NOMO-1 (cell line): ENCODE data around the gene UBE2V1.
"Not testable (repeated sequence)": the region's sequence is repeated elsewhere in the genome, so short reads cannot be mapped to it uniquely, and the experiment has no call there.

ENCODE experiments used
- DNase-seq, 2 experiments: peaks; one replicate each; lab custom pipeline; 2025; ENCODE audit not compliant: unreplicated experiment in 2 of 2; lab: John Stamatoyannopoulos, UW

The UBE2V1 gene

GRCh38 chr20:50138120-50138478 is 25.1 kb upstream of the UBE2V1 start:
- DNase-seq, result no peak

DNA sequence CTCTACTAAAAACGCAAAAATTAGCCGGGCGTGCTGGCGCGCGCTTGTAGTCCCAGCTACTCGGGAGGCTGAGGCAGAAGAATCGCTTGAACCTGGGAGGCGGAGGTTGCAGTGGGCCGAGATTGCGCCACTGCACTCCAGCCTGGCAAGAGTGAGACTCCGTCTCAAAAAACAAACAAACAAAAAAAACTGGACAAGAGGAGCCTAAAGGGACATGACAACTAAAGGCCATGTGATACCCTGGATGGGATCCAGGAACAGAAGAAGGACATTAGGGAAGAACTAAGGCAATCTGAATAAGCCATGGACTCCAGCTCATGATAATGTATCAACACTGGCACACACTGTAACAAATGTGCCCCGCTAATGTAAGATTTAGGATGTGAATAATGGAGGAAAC is 24.8 kb upstream of the UBE2V1 start:
- DNase-seq, result not testable (repeated sequence)

- DNase-seq, result no peak
Measured at GRCh38 chr20:50136822-50137599, 24.1 kb upstream of the UBE2V1 start.

GRCh38 chr20:50135157-50135556 is 22.2 kb upstream of the UBE2V1 start:
- not testable (repeated sequence) for DNase-seq

- DNase-seq, result no peak
Measured at GRCh38 chr20:50133474-50134217, 20.7 kb upstream of the UBE2V1 start.

DNA sequence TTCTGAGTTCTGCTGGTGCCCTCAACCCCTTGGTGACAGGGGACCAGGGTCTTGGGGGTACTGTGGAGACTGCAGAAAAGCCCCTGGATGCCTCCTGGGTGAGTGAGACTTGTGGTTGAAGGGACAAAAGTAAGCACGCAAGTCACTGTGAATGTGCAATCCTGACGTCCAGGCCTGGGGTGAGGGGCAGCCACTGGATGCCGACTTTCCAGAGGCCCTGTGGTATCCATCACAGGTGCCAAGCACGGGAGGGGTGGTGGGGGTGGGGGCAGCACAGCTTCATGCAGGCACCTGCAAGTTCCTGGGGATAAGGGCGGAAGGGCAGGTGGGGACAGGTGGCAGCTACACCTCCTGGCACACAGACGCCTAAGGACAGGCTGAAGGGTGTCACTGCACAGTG is 20.1 kb upstream of the UBE2V1 start:
- DNase-seq, result no peak

DNA sequence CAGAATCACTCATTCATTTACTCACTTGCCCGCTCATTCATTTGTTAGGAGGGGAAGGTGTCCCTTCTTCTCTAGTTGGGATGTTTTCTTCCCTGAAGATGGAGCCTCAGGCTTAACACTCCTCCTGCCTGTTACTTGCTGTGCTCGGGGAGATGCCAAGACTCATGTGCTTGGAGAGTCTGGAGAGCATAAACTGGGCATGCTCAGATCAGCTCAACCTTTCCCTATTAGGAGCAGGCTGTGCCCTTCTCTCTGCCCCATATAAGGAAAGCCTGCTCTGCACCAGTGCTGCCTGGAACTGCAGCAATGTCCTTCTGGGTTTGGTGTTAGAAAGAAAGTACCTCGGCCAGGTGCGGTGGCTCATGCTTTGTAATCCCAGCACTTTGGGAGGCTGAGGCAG is 18.0 kb upstream of the UBE2V1 start:
- no peak for DNase-seq

GRCh38 chr20:50130356-50130723 is 17.4 kb upstream of the UBE2V1 start:
- DNase-seq, result no peak

DNA sequence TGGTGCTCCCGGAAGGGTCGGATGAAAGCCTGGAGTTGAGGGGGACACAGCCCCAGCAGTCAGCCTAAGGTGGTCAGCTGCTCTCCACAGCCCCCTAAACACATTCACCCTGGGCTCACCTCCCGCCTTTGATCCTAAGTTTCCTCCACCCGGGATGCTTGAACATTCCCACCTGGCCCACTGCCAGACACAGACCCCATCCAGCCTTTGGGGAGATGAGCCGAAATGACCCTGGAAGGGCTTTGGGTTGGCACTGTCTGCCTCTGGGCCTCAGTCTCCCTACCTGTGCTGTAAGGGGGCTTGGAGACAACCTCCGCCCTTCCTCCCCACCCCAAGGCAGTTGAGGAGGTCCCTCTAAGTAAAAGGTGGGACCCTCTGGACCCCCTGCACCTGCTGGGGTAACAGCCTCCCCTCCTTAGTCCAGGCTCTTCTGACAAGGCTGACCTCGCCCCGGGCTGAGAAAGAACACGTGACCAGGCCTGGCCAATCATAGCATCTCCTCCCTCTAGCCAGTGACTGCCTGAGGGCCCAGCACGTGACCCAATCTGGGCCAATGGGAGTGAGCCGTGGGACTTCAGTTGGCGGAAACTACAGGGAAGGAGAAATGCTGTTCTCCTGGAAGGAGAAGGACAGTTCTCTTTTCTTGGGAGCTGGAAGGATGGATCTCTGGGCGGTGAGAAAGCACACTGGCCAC is 16.9 kb upstream of the UBE2V1 start:
- no peak for DNase-seq

DNA sequence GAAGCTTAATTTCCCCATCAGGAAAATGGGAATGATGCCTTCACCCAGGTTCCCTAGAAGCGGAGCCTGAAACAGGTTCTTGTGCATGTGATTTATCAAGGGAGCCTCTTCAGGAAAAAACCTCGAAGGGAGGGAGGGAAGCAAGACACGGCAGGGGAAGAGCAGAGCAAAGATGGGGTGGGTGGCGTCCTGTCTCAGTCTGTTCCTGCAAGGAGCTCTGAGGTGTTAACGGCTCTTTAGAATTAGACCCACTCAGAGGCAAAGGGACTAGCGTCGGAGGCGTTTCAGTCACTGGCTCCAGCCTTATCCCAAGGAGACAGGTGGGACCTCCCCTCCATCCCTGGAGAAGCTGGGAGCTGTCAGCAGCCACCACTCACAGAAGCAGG is 15.6 kb upstream of the UBE2V1 start:
- no peak for DNase-seq

GRCh38 chr20:50127587-50128519 is 14.9 kb upstream of the UBE2V1 start:
- DNase-seq, result no peak

GRCh38 chr20:50126662-50127061 is 13.7 kb upstream of the UBE2V1 start:
- no peak for DNase-seq

GRCh38 chr20:50125279-50125678 is 12.3 kb upstream of the UBE2V1 start:
- DNase-seq, result no peak

GRCh38 chr20:50124496-50124895 is 11.5 kb upstream of the UBE2V1 start:
- DNase-seq, result no peak

GRCh38 chr20:50123418-50123817 is 10.5 kb upstream of the UBE2V1 start:
- no peak for DNase-seq

- no peak for DNase-seq
Measured at GRCh38 chr20:50122763-50123162, 9.8 kb upstream of the UBE2V1 start.

DNA sequence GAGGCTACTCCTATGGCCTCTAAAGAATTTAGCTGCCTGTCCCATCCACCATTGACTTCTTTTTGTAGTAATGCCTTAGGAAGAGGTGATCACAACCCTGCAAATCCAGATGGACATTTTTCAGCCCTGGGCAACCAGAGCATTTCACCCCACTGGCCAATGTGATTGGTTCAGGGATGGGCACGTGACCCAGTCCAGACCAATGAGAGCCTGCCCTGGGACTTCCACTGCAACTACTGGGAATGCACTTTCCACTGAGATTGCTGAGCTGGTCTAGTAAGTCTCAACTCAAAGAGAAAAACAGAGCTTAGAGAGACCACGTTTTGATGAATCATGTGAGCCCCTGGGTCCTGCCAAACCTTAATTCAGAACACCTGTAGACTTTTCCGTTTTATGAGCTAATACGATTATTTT is 8.9 kb upstream of the UBE2V1 start:
- DNase-seq, result no peak

- DNase-seq, result peak; percentile 38 to 52
Measured at GRCh38 chr20:50120935-50121693, 8.2 kb upstream of the UBE2V1 start.

DNA sequence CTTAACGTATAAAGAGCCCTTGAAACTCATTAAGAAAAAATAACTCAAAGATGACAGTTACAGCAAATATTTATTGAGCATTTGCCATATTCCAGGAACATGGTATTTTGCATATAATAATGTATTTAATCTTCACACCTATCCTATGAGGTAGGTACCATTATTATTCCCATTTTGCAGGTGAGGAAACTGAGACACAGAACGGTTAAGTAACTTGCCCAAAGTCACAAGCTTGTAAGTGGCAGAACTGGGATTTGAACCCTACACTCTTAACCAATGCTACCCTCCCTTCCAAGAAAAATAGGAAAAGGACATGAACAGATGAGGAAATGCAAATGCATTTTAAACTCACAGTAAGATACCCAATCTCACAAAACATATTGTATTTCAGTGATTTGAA is 5.3 kb upstream of the UBE2V1 start:
- no peak for DNase-seq

DNA sequence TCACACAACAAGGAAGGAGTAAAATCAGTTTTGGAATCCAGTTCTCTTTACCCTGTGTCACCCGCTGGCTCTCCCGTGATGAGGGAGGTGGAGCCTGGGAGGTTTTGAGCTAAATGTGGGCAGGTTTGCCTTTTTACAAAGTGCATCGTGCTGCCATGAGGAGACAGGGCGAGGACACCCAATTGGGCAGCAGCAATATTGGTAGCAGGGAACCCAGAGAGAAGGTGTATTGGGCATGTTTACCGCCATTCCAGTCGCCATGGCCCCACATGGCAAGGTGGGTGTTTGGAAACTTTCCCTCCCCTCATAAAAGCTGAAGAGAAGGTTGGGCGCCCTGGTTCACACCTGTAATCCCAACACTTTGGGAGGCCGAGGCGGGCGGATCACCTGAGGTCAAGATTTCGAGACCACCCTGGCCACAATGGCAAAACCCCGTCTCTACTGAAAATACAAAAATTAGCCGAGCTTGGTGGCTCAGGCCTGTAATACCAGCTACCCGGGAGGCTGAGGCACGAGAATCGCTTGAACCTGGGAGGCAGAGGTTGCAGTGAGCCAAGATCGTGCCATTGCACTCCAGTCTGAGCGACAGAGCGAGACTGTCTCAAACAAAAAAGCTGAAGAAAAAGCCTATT is 3.5 kb upstream of the UBE2V1 start:
- no peak for DNase-seq
